ENCODE measurements around the gene LRMDA.

The LRMDA gene

GRCh38 chr10:76177936-76178335, 746.5 kb downstream of the LRMDA start:
- no peaks in the 10 kb centered on the region for H3K36me3 ChIP-seq (ENCODE audit: insufficient read depth, low read length)
- H3K4me3 ChIP-seq (ENCODE audit: low read length): no peak overlapping the region
- H3K4me1 ChIP-seq (ENCODE audit: insufficient read depth, low read length): peaks cover 15% of the 10 kb centered on the region
- no peak overlapping the region for H3K9ac ChIP-seq (ENCODE audit: low read depth, low read length)
- no peaks in the 10 kb centered on the region for H3K27me3 ChIP-seq (ENCODE audit: insufficient read depth, low read length)
- H3K27ac ChIP-seq (ENCODE audit: low read depth, low read length): no peak overlapping the region; the same call in 1 of the 2 replicates
- H3K9me3 ChIP-seq (ENCODE audit: insufficient read depth, low read depth, low read length): no peaks in the 10 kb centered on the region
- WGBS: 70% methylated on average over 2 of the region's 2 CpGs

DNA sequence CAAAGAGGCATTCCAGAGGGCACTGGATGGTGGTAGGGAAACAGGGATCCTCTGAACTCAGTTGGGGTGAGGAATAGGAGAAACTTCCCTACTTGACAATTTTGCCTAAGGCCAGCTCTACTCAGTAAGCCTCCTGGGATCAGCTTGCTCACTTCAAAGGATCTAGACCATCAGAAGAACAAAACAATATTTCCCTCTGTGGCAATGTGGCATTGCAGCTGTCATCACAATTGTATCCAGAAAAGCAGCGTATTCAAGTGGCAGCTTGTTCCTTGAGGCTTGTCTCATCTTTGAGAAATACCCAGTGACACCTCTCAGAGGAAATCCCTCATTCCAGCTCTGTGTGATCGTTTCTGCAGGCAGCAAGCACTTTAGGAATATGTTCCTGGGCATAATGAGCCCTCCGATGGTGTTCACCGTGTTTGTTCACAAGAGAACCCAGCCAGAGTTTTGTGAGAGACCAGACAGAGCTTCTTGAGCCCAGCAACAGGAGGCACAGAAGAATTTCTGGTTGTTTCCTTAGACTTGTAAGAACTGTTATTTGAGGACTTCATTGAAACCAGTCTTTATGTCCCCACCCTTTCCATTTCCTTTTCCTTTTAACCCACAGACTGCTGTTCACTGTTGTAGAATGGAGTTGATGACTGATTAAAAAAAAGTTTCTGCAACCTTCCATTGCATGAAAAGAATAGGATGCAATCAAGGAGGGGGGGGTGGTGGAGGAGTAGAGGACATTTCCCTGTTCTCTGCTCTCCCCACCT, 747.3 kb downstream of the LRMDA start:
- H3K4me3 ChIP-seq (ENCODE audit: low read length): no peak overlapping the region
- H3K27ac ChIP-seq (ENCODE audit: low read depth, low read length): no peak overlapping the region
- H3K27me3 ChIP-seq (ENCODE audit: insufficient read depth, low read length): no peaks in the 10 kb centered on the region
- H3K9me3 ChIP-seq (ENCODE audit: insufficient read depth, low read depth, low read length): no peaks in the 10 kb centered on the region
- H3K4me1 ChIP-seq (ENCODE audit: insufficient read depth, low read length): peaks cover 15% of the 10 kb centered on the region
- H3K9ac ChIP-seq (ENCODE audit: low read depth, low read length): no peak overlapping the region
- 92% methylated on average over 4 of the region's 4 CpGs for WGBS
- H3K36me3 ChIP-seq (ENCODE audit: insufficient read depth, low read length): no peaks in the 10 kb centered on the region

DNA sequence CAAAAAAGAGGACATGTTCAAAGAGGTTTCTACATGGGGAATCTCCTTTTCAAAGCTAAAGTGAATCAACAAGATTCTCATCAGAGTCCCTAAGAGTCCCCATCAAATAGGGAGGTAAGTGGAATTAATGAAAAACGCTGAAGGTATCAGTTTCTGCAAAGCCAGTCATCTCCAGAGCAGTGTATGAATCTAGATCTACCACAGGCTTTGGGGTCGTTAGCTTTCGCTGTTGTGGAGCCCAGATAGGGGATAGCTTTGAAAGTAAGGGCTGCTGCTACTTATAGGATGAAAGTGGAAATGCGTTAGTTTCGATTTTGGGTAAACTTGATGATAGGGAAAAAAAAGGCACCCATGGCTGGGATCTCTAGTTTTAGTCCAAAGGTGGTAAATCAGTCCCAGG, 748.4 kb downstream of the LRMDA start:
- no peak overlapping the region for H3K27ac ChIP-seq (ENCODE audit: low read depth, low read length)
- H3K27me3 ChIP-seq (ENCODE audit: insufficient read depth, low read length): no peaks in the 10 kb centered on the region
- H3K9me3 ChIP-seq (ENCODE audit: insufficient read depth, low read depth, low read length): no peaks in the 10 kb centered on the region
- peaks cover 15% of the 10 kb centered on the region for H3K4me1 ChIP-seq (ENCODE audit: insufficient read depth, low read length)
- WGBS: 94% methylated on average over 5 of the region's 5 CpGs
- H3K4me3 ChIP-seq (ENCODE audit: low read length): no peak overlapping the region
- no peak overlapping the region for H3K9ac ChIP-seq (ENCODE audit: low read depth, low read length)
- no peaks in the 10 kb centered on the region for H3K36me3 ChIP-seq (ENCODE audit: insufficient read depth, low read length)

- Histone ChIP-seq H3K27ac (ENCODE audit: low read depth, low read length) (no peak overlapping the region), H3K9ac (ENCODE audit: low read depth, low read length) (no peak overlapping the region), H3K36me3 (ENCODE audit: insufficient read depth, low read length) (no peaks in the 10 kb centered on the region), H3K4me1 (ENCODE audit: insufficient read depth, low read length) (no peaks in the 10 kb centered on the region), H3K27me3 (ENCODE audit: insufficient read depth, low read length) (no peaks in the 10 kb centered on the region), H3K9me3 (ENCODE audit: insufficient read depth, low read depth, low read length) (no peaks in the 10 kb centered on the region), H3K4me3 (ENCODE audit: low read length) (no peak overlapping the region)
- 96% methylated on average over 5 of the region's 5 CpGs for WGBS
Measured at GRCh38 chr10:76184647-76185046, 753.2 kb downstream of the LRMDA start.

DNA sequence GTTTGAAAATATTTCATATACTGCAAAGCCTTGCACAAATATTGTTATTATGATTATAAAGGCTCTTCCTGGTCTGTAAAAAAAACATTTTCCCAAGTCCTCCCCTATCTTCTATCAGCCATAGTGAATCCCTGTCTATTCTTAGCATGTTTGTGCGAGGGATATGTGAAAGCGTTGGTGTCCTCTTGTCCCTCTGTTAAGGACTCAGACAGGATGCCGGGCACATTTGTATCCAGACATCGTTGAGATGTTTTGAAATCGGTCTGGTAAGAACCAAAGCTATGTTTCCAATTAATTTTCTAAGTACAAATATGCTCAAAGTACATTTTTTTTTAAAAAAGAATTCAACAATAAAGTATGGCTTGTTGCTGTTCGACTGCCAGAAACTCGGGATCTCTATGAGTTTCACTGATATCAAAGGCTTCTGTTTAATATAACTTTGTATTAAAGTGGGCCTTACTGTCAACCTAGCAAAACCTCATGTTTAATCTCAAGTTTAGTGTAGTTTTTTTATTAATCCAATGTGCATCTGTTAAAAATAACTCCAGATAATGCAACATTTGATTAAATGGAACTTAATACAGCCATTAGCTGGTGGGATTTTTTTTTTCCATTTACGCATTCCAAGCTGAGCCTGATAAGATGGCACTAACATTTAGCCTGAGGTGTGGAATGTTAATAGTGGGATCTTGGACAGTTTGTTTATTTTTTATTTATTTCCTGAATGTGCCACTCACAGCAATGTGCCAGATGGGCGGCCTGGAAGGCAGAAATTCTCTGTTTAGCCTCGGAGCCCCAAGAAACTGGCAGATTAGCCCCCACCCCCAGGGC, 754.3 kb downstream of the LRMDA start:
- no peaks in the 10 kb centered on the region for H3K36me3 ChIP-seq (ENCODE audit: insufficient read depth, low read length)
- no peak overlapping the region for H3K4me3 ChIP-seq (ENCODE audit: low read length)
- peaks cover 6% of the 10 kb centered on the region; the same call in 1 of the 2 replicates for H3K4me1 ChIP-seq (ENCODE audit: insufficient read depth, low read length)
- no peak overlapping the region for H3K9ac ChIP-seq (ENCODE audit: low read depth, low read length)
- no peaks in the 10 kb centered on the region for H3K9me3 ChIP-seq (ENCODE audit: insufficient read depth, low read depth, low read length)
- no peak overlapping the region for H3K27ac ChIP-seq (ENCODE audit: low read depth, low read length)
- 94% methylated on average over 10 of the region's 10 CpGs for WGBS
- H3K27me3 ChIP-seq (ENCODE audit: insufficient read depth, low read length): no peaks in the 10 kb centered on the region

- H3K9ac ChIP-seq (ENCODE audit: low read depth, low read length): no peak overlapping the region
- H3K27me3 ChIP-seq (ENCODE audit: insufficient read depth, low read length): no peaks in the 10 kb centered on the region
- no peaks in the 10 kb centered on the region for H3K36me3 ChIP-seq (ENCODE audit: insufficient read depth, low read length)
- H3K4me3 ChIP-seq (ENCODE audit: low read length): no peak overlapping the region
- H3K4me1 ChIP-seq (ENCODE audit: insufficient read depth, low read length): peaks cover 14% of the 10 kb centered on the region
- WGBS: 92% methylated on average over 2 of the region's 3 CpGs
- H3K27ac ChIP-seq (ENCODE audit: low read depth, low read length): no peak overlapping the region
- H3K9me3 ChIP-seq (ENCODE audit: insufficient read depth, low read depth, low read length): no peaks in the 10 kb centered on the region
Measured at GRCh38 chr10:76188216-76188615, 756.8 kb downstream of the LRMDA start.

DNA sequence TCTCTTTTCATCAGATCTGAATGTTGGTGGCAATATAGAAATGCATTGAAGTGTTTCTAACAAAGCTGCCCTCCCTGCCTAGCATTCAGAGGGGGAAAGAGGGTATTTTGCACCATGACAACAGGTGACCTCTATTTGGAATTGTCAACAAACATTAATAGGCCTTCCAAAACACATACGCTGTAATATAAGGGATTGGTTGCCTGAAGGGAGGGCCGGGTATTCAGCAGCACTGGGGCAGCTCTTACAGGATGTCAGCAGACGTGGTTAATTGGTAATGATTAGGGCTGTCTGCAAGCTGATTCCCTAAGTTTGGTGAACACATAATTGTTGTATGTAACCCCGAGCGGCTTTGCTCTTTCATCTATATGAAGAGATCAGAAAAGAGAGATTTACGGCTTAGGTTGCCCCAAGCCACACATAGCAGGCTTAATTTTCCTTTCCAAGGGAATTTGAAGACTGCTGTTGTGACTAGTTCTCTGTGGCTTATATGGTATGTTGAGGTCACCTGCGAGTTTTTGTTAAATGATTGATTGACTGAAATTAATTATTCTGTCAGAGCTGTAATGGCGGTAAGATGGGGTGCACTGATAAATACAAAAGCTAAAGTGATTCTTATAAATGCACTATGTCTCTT, 759.3 kb downstream of the LRMDA start:
- WGBS: 87% methylated on average over 8 of the region's 8 CpGs
- Histone ChIP-seq H3K4me3 (ENCODE audit: low read length) (no peak overlapping the region), H3K9ac (ENCODE audit: low read depth, low read length) (no peak overlapping the region), H3K27ac (ENCODE audit: low read depth, low read length) (no peak overlapping the region), H3K27me3 (ENCODE audit: insufficient read depth, low read length) (no peaks in the 10 kb centered on the region), H3K9me3 (ENCODE audit: insufficient read depth, low read depth, low read length) (no peaks in the 10 kb centered on the region), H3K4me1 (ENCODE audit: insufficient read depth, low read length) (peaks cover 27% of the 10 kb centered on the region), H3K36me3 (ENCODE audit: insufficient read depth, low read length) (no peaks in the 10 kb centered on the region)

DNA sequence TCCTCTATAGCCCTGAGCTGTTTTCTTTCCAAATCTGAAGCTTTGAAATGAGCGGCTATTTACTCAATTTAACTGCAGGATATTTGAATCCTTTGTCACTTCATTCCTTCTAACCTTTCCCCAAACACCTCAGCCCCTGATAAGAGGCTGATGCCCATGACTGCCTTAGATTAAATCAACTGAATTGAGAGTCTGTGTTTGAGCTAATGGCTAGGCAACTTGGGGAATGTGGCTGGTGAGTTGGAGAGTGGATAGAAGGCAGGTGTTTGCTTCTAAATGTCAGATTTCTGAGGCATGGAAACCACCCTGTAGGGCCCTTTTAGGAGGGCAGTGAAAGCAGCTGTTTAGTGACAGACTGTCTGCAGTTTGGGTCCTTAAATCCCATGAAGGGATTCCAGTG, 759.9 kb downstream of the LRMDA start:
- Histone ChIP-seq H3K36me3 (ENCODE audit: insufficient read depth, low read length) (no peaks in the 10 kb centered on the region), H3K9me3 (ENCODE audit: insufficient read depth, low read depth, low read length) (no peaks in the 10 kb centered on the region), H3K4me3 (ENCODE audit: low read length) (no peak overlapping the region), H3K27ac (ENCODE audit: low read depth, low read length) (no peak overlapping the region), H3K4me1 (ENCODE audit: insufficient read depth, low read length) (peaks cover 32% of the 10 kb centered on the region), H3K9ac (ENCODE audit: low read depth, low read length) (no peak overlapping the region), H3K27me3 (ENCODE audit: insufficient read depth, low read length) (no peaks in the 10 kb centered on the region)
- 75% methylated on average over 1 of the region's 1 CpG for WGBS

- H3K27me3 ChIP-seq (ENCODE audit: insufficient read depth, low read length): no peaks in the 10 kb centered on the region
- no peak overlapping the region for H3K4me3 ChIP-seq (ENCODE audit: low read length)
- WGBS: 98% methylated on average over 2 of the region's 2 CpGs
- no peak overlapping the region for H3K9ac ChIP-seq (ENCODE audit: low read depth, low read length)
- no peaks in the 10 kb centered on the region for H3K9me3 ChIP-seq (ENCODE audit: insufficient read depth, low read depth, low read length)
- H3K27ac ChIP-seq (ENCODE audit: low read depth, low read length): no peak overlapping the region
- no peaks in the 10 kb centered on the region for H3K36me3 ChIP-seq (ENCODE audit: insufficient read depth, low read length)
- H3K4me1 ChIP-seq (ENCODE audit: insufficient read depth, low read length): peaks cover 32% of the 10 kb centered on the region
Measured at GRCh38 chr10:76192151-76192550, 760.7 kb downstream of the LRMDA start.

DNA sequence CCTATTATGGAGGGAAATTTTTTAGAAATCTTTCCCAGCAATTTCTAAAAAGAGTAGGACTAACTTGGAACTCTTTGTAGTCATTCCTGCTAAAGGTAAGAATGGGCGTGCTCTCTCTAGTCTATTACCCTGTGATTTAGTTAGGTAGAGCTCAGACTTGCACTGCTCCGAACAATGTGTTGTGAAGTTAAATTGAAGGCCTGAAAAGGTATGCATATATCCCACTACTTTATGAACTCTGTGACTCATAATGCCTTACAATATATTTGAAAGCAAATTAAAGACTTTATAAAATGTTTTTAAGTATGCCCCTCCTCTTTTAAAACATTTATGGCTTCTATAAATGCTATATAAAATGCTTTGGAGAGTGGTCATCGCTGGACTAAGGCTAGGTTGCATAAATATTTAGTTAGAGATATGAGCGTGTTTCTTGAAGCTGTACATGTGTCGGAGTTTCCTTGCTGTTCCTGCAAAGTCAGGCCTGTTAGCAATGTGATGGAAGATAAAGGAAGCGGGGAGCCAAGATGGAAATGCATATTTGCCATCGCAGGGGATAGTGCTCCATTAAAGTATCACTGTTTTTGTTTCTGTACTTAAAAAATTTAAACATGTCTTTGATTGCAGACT, 761.4 kb downstream of the LRMDA start:
- H3K4me1 ChIP-seq (ENCODE audit: insufficient read depth, low read length): peaks cover 32% of the 10 kb centered on the region
- H3K9me3 ChIP-seq (ENCODE audit: insufficient read depth, low read depth, low read length): no peaks in the 10 kb centered on the region
- no peak overlapping the region for H3K9ac ChIP-seq (ENCODE audit: low read depth, low read length)
- no peak overlapping the region for H3K27ac ChIP-seq (ENCODE audit: low read depth, low read length)
- H3K27me3 ChIP-seq (ENCODE audit: insufficient read depth, low read length): no peaks in the 10 kb centered on the region
- H3K36me3 ChIP-seq (ENCODE audit: insufficient read depth, low read length): no peaks in the 10 kb centered on the region
- WGBS: 90% methylated on average over 6 of the region's 7 CpGs
- H3K4me3 ChIP-seq (ENCODE audit: low read length): no peak overlapping the region
